Liver (tissue), 9 donors: ENCODE results near the gene FANCM. TPM values are rescaled to one million over a fixed set of nuclear protein-coding genes. Genes with fewer than 3 reads are reported as not detected.

Experiments
- DNase-seq: peaks from one replicate; pipeline ENCODE4 v3.0.0-alpha.2; 2017; ENCODE audit warnings: low spot score
- H3K27ac ChIP-seq, 2 donors: one replicate each; pipeline ENCODE4 v1.7.0; 2013; ENCODE audit warnings: inconsistent platforms in 2 of 2, low read length in 2 of 2, control low read depth in 1 of 2, low read depth in 1 of 2, mild to moderate bottlenecking in 1 of 2
- H3K27me3 ChIP-seq, 4 donors: one replicate each; pipeline versions ENCODE4 v1.6.1 to v1.7.0; 2013; ENCODE audit warnings: low read length in 3 of 4, inconsistent platforms in 1 of 4, mild to moderate bottlenecking in 1 of 4, moderate library complexity in 1 of 4; ENCODE audit not compliant: control insufficient read depth in 4 of 4, insufficient read depth in 4 of 4
- H3K36me3 ChIP-seq, 4 donors: one replicate each; pipeline versions ENCODE4 v1.6.1 to v1.7.0; 2013; ENCODE audit warnings: low read length in 3 of 4, mild to moderate bottlenecking in 3 of 4, low read depth in 1 of 4, moderate library complexity in 1 of 4; ENCODE audit not compliant: control insufficient read depth in 4 of 4, insufficient read depth in 3 of 4
- H3K4me1 ChIP-seq, 4 donors: one replicate each; pipeline versions ENCODE4 v1.6.1 to v1.7.0; 2013; ENCODE audit warnings: low read length in 3 of 4, mild to moderate bottlenecking in 3 of 4, moderate library complexity in 1 of 4; ENCODE audit not compliant: control insufficient read depth in 4 of 4, insufficient read depth in 4 of 4
- H3K4me3 ChIP-seq, 3 donors: one replicate each; pipeline versions ENCODE4 v1.6.1 to v1.7.0; 2013; ENCODE audit warnings: low read length in 3 of 3, control low read depth in 1 of 3, low read depth in 1 of 3, mild to moderate bottlenecking in 1 of 3
- H3K9ac ChIP-seq, 2 donors: one replicate each; pipeline ENCODE4 v1.7.0; 2013; ENCODE audit warnings: low read length in 2 of 2, mild to moderate bottlenecking in 2 of 2, moderate library complexity in 2 of 2, control low read depth in 1 of 2, low read depth in 1 of 2
- H3K9me3 ChIP-seq, 4 donors: one replicate each; pipeline versions ENCODE4 v1.6.1 to v1.7.0; 2013; ENCODE audit warnings: low read length in 3 of 4; ENCODE audit not compliant: control insufficient read depth in 4 of 4
- CTCF ChIP-seq: fragments of 150-350 bp; IDR thresholded peaks from 2 replicates; pipeline ENCODE4 v1.5.1; 2017; ENCODE audit warnings: improper control_type of control experiment, low read depth, low read length; ENCODE audit not compliant: missing input control
- EGR1 ChIP-seq, 2 donors: IDR thresholded peaks; 2 replicates each; pipeline ENCODE4 v1.6.1; 2016 to 2018; ENCODE audit warnings: antibody characterized with exemption in 2 of 2, low read depth in 2 of 2
- FOXA1 ChIP-seq: IDR thresholded peaks from 2 replicates; pipeline ENCODE4 v1.6.1; 2016; ENCODE audit warnings: antibody characterized with exemption
- FOXA2 ChIP-seq: IDR thresholded peaks from 2 replicates; pipeline ENCODE4 v1.6.1; 2016; ENCODE audit warnings: antibody characterized with exemption
- GABPA ChIP-seq, 2 donors: IDR thresholded peaks in 1 of 2; conservative IDR thresholded peaks in 1 of 2; 2 replicates each; pipeline ENCODE4 v1.6.1; 2016; ENCODE audit warnings: antibody characterized with exemption in 2 of 2, mild to moderate bottlenecking in 1 of 2, moderate library complexity in 1 of 2
- HNF4A ChIP-seq, 2 donors: conservative IDR thresholded peaks; 2 replicates each; pipeline ENCODE4 v1.6.1; 2016; ENCODE audit warnings: antibody characterized with exemption in 2 of 2, mild to moderate bottlenecking in 2 of 2
- HNF4G ChIP-seq: IDR thresholded peaks from 2 replicates; pipeline ENCODE4 v1.6.1; 2016; ENCODE audit warnings: antibody characterized with exemption
- JUND ChIP-seq, 2 donors: IDR thresholded peaks; 2 replicates each; pipeline ENCODE4 v1.6.1; 2016; ENCODE audit warnings: antibody characterized with exemption in 2 of 2
- NR2F2 ChIP-seq: IDR thresholded peaks from 2 replicates; pipeline ENCODE4 v1.6.1; 2016; ENCODE audit warnings: antibody characterized with exemption
- RAD21 ChIP-seq, 2 donors: IDR thresholded peaks; 2 replicates each; pipeline ENCODE4 v1.6.1; 2016; ENCODE audit warnings: antibody characterized with exemption in 2 of 2, mild to moderate bottlenecking in 2 of 2
- REST ChIP-seq: IDR thresholded peaks from 2 replicates; pipeline ENCODE4 v1.6.1; 2016; ENCODE audit warnings: antibody characterized with exemption, mild to moderate bottlenecking
- RXRA ChIP-seq, 2 donors: IDR thresholded peaks; 2 replicates each; pipeline ENCODE4 v1.6.1; 2017 to 2018; ENCODE audit warnings: antibody characterized with exemption in 2 of 2, mild to moderate bottlenecking in 1 of 2
- SP1 ChIP-seq: IDR thresholded peaks from 2 replicates; pipeline ENCODE4 v1.6.1; 2018; ENCODE audit warnings: antibody characterized with exemption, mild to moderate bottlenecking
- TAF1 ChIP-seq: conservative IDR thresholded peaks from 2 replicates; pipeline ENCODE4 v1.6.1; 2016; ENCODE audit warnings: antibody characterized with exemption, mild to moderate bottlenecking
- YY1 ChIP-seq: IDR thresholded peaks from 2 replicates; pipeline ENCODE4 v1.6.1; 2016; ENCODE audit warnings: antibody characterized with exemption, mild to moderate bottlenecking
- WGBS: extraction: QIAGEN DNeasy Blood & Tissue Kit; methylation state at CpG from one replicate; pipeline ENCODE4 v1.1.7; 2013; 5-methylcytosine and 5-hydroxymethylcytosine counted together
- polyA plus RNA-seq, 2 donors: library from polyadenylated mRNA; stranded (reverse) in 1 of 2; unstranded in 1 of 2; fragments of 200-250 nt in 1 of 2; fragments of >200 nt in 1 of 2; fragmentation: Nextera tagmentation in 1 of 2; extraction: Ambion mirVana in 1 of 2; gene quantifications; one replicate each; pipeline versions ENCODE4 v1.2.1 to v1.2.3, GENCODE V29; 2013 to 2015
- total RNA-seq, 2 donors: library from RNA; depleted of rRNA; stranded (reverse); fragments of >200 nt; gene quantifications; one replicate each; pipeline ENCODE4 v1.2.3, GENCODE V29; 2014
- TF ChIP-seq, protein P1 (sequence below): IDR thresholded peaks from 2 replicates; pipeline ENCODE4 v1.6.1; 2016; ENCODE audit warnings: antibody characterized with exemption
- TF ChIP-seq, protein P2 (sequence below): IDR thresholded peaks from 2 replicates; pipeline ENCODE4 v1.6.1; 2016; ENCODE audit warnings: antibody characterized with exemption
- TF ChIP-seq, protein P3 (sequence below): IDR thresholded peaks from 2 replicates; pipeline ENCODE4 v1.6.1; 2016; ENCODE audit warnings: antibody characterized with exemption
- donor health status: healthy.
- donor health status: healthy.
- donor health status: healthy.
- donor health status: healthy.
- donor health status: healthy.

The FANCM gene
- total and polyA plus RNA-seq, 4 donors = 0.38 to 7.4 (median 3.1) TPM

DNA sequence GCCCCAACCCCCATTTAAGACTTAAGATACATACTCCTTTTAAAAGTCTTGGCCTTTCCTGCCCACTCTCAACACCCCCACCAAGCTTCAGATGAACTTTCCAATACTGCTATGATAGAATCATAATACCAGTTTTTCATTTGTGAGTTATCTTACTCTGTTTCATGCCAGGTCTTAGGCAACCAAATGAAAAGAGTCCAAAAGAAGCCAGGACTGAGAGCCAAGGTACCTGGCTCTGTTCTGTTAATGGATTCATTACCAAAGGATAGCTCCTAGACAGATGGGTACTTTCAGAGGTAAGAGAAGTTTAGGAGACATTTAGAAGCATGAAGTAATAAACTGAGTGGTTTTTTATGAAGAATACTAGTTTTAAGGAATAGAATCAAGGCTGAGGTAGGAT, 34.2 kb downstream of the FANCM start:
- no peaks in the 10 kb centered on the region for H3K27me3 ChIP-seq
- H3K9ac ChIP-seq = no peak overlapping the region
- H3K27ac ChIP-seq = no peak overlapping the region
- DNase-seq = no peak
- no peak for TF ChIP-seq TAF1
- no peak for TF ChIP-seq GABPA (IDR thresholded peaks at IDR 0.05 in 1 of 2, conservative IDR thresholded peaks at IDR 0.05 in 1 of 2)
- TF ChIP-seq CTCF = no peak
- TF ChIP-seq JUND (IDR thresholded peaks at IDR 0.05) = no peak
- TF ChIP-seq REST = no peak
- no peak for TF ChIP-seq FOXA1
- TF ChIP-seq HNF4A (conservative IDR thresholded peaks at IDR 0.05) = no peak
- no peak for TF ChIP-seq FOXA2
- no peak for TF ChIP-seq RAD21 (IDR thresholded peaks at IDR 0.05)
- no peak for TF ChIP-seq NR2F2
- no peak for TF ChIP-seq SP1
- TF ChIP-seq HNF4G = no peak
- TF ChIP-seq RXRA (IDR thresholded peaks at IDR 0.05) = no peak
- no peak for TF ChIP-seq EGR1 (IDR thresholded peaks at IDR 0.05; ENCODE audit: low read depth in 2 of 2)
- TF ChIP-seq YY1 = no peak
- TF ChIP-seq, protein P1, sequence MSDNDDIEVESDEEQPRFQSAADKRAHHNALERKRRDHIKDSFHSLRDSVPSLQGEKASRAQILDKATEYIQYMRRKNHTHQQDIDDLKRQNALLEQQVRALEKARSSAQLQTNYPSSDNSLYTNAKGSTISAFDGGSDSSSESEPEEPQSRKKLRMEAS = no peak
- TF ChIP-seq, protein P2, sequence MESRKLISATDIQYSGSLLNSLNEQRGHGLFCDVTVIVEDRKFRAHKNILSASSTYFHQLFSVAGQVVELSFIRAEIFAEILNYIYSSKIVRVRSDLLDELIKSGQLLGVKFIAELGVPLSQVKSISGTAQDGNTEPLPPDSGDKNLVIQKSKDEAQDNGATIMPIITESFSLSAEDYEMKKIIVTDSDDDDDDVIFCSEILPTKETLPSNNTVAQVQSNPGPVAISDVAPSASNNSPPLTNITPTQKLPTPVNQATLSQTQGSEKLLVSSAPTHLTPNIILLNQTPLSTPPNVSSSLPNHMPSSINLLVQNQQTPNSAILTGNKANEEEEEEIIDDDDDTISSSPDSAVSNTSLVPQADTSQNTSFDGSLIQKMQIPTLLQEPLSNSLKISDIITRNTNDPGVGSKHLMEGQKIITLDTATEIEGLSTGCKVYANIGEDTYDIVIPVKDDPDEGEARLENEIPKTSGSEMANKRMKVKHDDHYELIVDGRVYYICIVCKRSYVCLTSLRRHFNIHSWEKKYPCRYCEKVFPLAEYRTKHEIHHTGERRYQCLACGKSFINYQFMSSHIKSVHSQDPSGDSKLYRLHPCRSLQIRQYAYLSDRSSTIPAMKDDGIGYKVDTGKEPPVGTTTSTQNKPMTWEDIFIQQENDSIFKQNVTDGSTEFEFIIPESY = no peak
- H3K36me3 ChIP-seq = peaks cover 0 to 3% (median 1%) of the 10 kb centered on the region in 4 donors
- H3K9me3 ChIP-seq = no peaks in the 10 kb centered on the region
- no peak overlapping the region for H3K4me3 ChIP-seq
- H3K4me1 ChIP-seq = no peaks in the 10 kb centered on the region

DNA sequence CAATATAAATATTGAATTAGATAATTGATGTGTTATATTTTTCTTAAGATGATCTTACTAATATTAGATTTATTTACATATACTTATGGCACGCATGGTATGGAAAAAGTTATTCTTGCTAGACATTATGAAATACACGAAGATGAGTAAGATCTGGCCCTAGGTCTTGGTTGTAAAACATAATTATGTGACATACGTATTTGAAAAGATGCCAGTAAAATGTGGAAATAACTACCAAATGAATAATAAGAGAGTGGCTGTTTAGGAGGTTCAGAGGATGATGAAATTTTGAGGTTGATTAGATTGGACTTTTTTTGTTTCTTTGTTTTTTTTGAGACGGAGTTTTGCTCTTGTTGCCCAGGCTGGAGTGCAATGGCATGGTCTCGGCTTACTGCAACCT, 41.3 kb downstream of the FANCM start:
- Histone ChIP-seq H3K4me1 (no peaks in the 10 kb centered on the region), H3K27me3 (no peaks in the 10 kb centered on the region), H3K4me3 (no peak overlapping the region), H3K9ac (no peak overlapping the region), H3K9me3 (no peaks in the 10 kb centered on the region), H3K27ac (no peak overlapping the region), H3K36me3 (no peaks in the 10 kb centered on the region)
- DNase-seq = no peak
- 89% methylated on average over 5 of the region's 5 CpGs for WGBS
- TF ChIP-seq NR2F2 = no peak
- TF ChIP-seq JUND (IDR thresholded peaks at IDR 0.05) = no peak
- TF ChIP-seq FOXA1 = no peak
- TF ChIP-seq RAD21 (IDR thresholded peaks at IDR 0.05) = no peak
- no peak for TF ChIP-seq RXRA (IDR thresholded peaks at IDR 0.05)
- TF ChIP-seq GABPA (IDR thresholded peaks at IDR 0.05 in 1 of 2, conservative IDR thresholded peaks at IDR 0.05 in 1 of 2) = no peak
- TF ChIP-seq, protein P3, sequence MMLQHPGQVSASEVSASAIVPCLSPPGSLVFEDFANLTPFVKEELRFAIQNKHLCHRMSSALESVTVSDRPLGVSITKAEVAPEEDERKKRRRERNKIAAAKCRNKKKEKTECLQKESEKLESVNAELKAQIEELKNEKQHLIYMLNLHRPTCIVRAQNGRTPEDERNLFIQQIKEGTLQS = no peak
- no peak for TF ChIP-seq YY1
- TF ChIP-seq TAF1 = no peak
- TF ChIP-seq HNF4G = no peak
- TF ChIP-seq, protein P2 = no peak
- no peak for TF ChIP-seq CTCF
